ENCODE results near the gene KIAA1210.

Gene KIAA1210

GRCh38 chrX:119075270-119076025, 52.2 kb downstream of the KIAA1210 start:
- no peak for DNase-seq (ENCODE audit: low spot score)
- TF ChIP-seq CTCF (IDR thresholded peaks at IDR 0.05), result no peak
- no peak overlapping the region for H3K27ac ChIP-seq
- H3K4me3 ChIP-seq, result no peak overlapping the region

GRCh38 chrX:119073911-119074310, 53.7 kb downstream of the KIAA1210 start:
- Histone ChIP-seq H3K4me3 (no peak overlapping the region), H3K27ac (no peak overlapping the region)
- DNase-seq (ENCODE audit: low spot score), result no peak
- no peak for TF ChIP-seq CTCF (IDR thresholded peaks at IDR 0.05)

GRCh38 chrX:119073200-119073905, 54.3 kb downstream of the KIAA1210 start:
- TF ChIP-seq CTCF (IDR thresholded peaks at IDR 0.05), result no peak
- DNase-seq (ENCODE audit: low spot score), result no peak
- Histone ChIP-seq H3K4me3 (no peak overlapping the region), H3K27ac (no peak overlapping the region)

GRCh38 chrX:119072744-119073143, 54.9 kb downstream of the KIAA1210 start, which contains the start of gene CT47C1:
Gene CT47C1 (plus strand): TSS chrX:119072993. CDS start chrX:119073226, 233 bp downstream.
- TF ChIP-seq CTCF (IDR thresholded peaks at IDR 0.05), result no peak
- Histone ChIP-seq H3K4me3 (no peak within 1 kb of the TSS), H3K27ac (no peak within 1 kb of the TSS)
- no peak for DNase-seq (ENCODE audit: low spot score)

- Histone ChIP-seq H3K4me3 (no peak overlapping the region), H3K27ac (no peak overlapping the region)
- no peak for TF ChIP-seq CTCF (IDR thresholded peaks at IDR 0.05)
- no peak for DNase-seq (ENCODE audit: low spot score)
Observed at GRCh38 chrX:119071381-119071780, 56.2 kb downstream of the KIAA1210 start.

GRCh38 chrX:119069762-119070161, 57.9 kb downstream of the KIAA1210 start:
- no peak for DNase-seq (ENCODE audit: low spot score)
- no peak overlapping the region for H3K27ac ChIP-seq
- H3K4me3 ChIP-seq, result no peak overlapping the region
- no peak for TF ChIP-seq CTCF (IDR thresholded peaks at IDR 0.05)

GRCh38 chrX:119069128-119069527, 58.5 kb downstream of the KIAA1210 start:
- no peak overlapping the region for H3K4me3 ChIP-seq
- DNase-seq (ENCODE audit: low spot score), result no peak
- no peak overlapping the region for H3K27ac ChIP-seq
- no peak for TF ChIP-seq CTCF (IDR thresholded peaks at IDR 0.05)

All from coronary artery (tissue), 2 donors.